ENCODE measurements around the gene LYRM1.

Gene LYRM1

GRCh38 chr16:20949660-20950059 lies 49.1 kb downstream of the LYRM1 start:
- no peak for TF ChIP-seq GATA3 (IDR thresholded peaks at IDR 0.05; ENCODE audit: low read depth, low read length)
- TF ChIP-seq GATA2 (IDR thresholded peaks at IDR 0.05; ENCODE audit: low read depth, low read length): no peak

- no peak for TF ChIP-seq GATA2 (IDR thresholded peaks at IDR 0.05; ENCODE audit: low read depth, low read length)
- no peak for TF ChIP-seq GATA3 (IDR thresholded peaks at IDR 0.05; ENCODE audit: low read depth, low read length)
Observed at GRCh38 chr16:20950294-20950693, 49.7 kb downstream of the LYRM1 start.

DNA sequence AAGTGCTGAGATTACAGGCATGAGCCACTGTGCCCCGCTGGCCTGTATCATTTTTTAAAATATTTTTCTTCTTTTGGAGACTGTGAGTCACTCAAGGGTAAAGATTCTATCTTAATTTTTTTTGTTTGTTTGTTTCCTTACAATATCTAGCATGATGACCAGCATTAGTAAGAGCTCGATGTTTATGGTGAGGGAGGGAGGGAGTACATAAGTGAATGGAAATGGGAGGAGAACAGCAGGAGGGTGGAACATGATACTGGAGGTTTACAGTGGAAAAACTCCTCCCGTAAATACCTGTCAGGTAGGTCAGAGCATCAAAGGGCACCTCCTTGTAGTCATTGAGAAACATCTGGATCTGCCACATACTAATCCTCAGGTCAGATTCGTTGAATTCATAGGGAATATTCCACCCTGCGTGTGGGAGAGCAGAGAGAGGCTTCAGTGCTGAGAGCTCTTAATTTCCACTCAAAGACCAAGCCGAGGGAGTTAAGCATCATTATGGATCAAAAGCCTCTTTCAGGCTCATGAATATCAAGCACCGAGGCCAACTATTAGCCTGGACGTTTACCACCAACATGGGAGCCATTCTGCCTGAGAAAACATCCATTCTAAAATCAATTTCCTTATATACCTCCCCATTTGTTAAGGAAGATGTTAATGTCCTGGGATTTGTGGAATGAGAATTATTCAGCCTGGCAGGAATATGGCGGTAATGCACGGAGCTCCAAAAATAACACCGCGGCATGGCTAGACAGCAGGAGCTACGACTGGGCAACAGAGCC lies 51.8 kb downstream of the LYRM1 start:
- TF ChIP-seq GATA3 (IDR thresholded peaks at IDR 0.05; ENCODE audit: low read depth, low read length) (no peak), GATA2 (IDR thresholded peaks at IDR 0.05; ENCODE audit: low read depth, low read length) (no peak)

GRCh38 chr16:20954574-20954973 lies 54.0 kb downstream of the LYRM1 start:
- TF ChIP-seq GATA2 (IDR thresholded peaks at IDR 0.05; ENCODE audit: low read depth, low read length): no peak
- TF ChIP-seq GATA3 (IDR thresholded peaks at IDR 0.05; ENCODE audit: low read depth, low read length): no peak

DNA sequence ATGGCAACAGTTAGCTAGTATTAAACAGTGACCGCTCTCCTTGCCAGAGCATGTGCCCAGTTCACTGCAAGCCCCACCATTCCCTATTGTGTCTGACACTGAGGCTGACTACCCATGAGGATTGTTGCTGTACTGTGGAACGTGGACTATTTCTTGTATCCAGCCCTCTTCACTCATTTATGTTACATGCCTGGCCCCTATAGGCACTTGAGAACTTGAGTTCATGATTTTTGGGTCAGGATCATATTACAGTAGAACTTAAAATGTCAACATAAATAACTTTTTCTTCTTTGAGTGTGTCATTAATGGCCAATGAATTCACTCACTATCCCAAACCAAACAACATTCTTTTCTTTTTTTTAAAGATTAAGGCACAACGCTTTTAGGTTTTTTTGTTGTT lies 55.7 kb downstream of the LYRM1 start:
- no peak for TF ChIP-seq GATA2 (IDR thresholded peaks at IDR 0.05; ENCODE audit: low read depth, low read length)
- no peak for TF ChIP-seq GATA3 (IDR thresholded peaks at IDR 0.05; ENCODE audit: low read depth, low read length)

DNA sequence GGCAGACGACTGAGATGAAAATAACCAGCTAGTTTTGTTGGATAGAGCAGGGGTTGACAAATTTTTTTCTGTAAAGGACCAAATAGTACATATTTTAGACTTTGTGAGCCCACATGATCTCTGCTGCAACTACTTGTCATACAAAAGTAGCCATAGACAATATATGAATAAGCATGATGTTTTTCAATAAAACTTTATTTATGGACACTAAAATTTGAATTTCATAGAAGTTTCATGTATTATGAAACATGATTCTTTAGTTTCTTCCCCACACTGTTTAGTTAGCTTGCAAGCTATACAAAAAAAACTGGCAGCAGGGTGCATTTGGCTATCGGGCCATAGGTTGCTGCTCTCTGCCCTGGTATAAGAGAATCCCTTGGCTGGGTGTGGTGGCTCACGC lies 56.6 kb downstream of the LYRM1 start:
- TF ChIP-seq GATA3 (IDR thresholded peaks at IDR 0.05; ENCODE audit: low read depth, low read length) (no peak), GATA2 (IDR thresholded peaks at IDR 0.05; ENCODE audit: low read depth, low read length) (no peak)

DNA sequence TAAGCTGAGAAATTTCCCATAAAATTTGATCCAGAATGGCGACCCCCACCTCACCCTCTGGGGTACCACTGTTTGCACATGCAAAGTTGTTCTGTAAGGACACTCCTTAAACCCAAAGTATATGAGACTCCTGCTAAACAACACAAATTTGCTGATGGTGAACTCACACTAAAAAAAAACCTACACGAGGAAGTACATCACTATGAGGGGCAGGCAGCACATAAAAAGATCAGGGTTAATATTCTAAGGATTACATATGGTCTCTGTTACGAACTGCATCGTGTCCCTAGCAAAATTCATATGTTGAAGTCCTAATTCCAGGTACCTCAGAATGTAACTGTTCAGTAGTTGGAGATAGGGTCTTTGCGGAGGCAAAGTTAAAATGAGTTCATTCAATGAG lies 60.3 kb downstream of the LYRM1 start:
- TF ChIP-seq GATA2 (IDR thresholded peaks at IDR 0.05; ENCODE audit: low read depth, low read length) (no peak), GATA3 (IDR thresholded peaks at IDR 0.05; ENCODE audit: low read depth, low read length) (no peak)

- TF ChIP-seq GATA3 (IDR thresholded peaks at IDR 0.05; ENCODE audit: low read depth, low read length) (no peak), GATA2 (IDR thresholded peaks at IDR 0.05; ENCODE audit: low read depth, low read length) (no peak)
Observed at GRCh38 chr16:20968765-20969164, 68.2 kb downstream of the LYRM1 start.

GRCh38 chr16:20969386-20969785 lies 68.8 kb downstream of the LYRM1 start:
- TF ChIP-seq GATA3 (IDR thresholded peaks at IDR 0.05; ENCODE audit: low read depth, low read length): no peak
- TF ChIP-seq GATA2 (IDR thresholded peaks at IDR 0.05; ENCODE audit: low read depth, low read length): no peak

- TF ChIP-seq GATA3 (IDR thresholded peaks at IDR 0.05; ENCODE audit: low read depth, low read length) (no peak), GATA2 (IDR thresholded peaks at IDR 0.05; ENCODE audit: low read depth, low read length) (no peak)
Observed at GRCh38 chr16:20971401-20971800, 70.8 kb downstream of the LYRM1 start.
